Activated naive CD8-positive, alpha-beta T cell treated with anti-CD3 and anti-CD28 coated beads for 36 hours (primary cell): Measurements from ENCODE around the gene TMEM94. TPM values are rescaled to one million over a fixed set of nuclear protein-coding genes. Genes with fewer than 3 reads are reported as not detected.

ENCODE experiments used
- DNase-seq: peaks from one replicate; pipeline ENCODE4 v3.0.0; 2021
- H3K27ac Mint-ChIP-seq: one replicate; pipeline ENCODE4 v1.8.0; 2022; ENCODE audit warnings: mild to moderate bottlenecking, moderate library complexity, mixed read lengths
- H3K27me3 Mint-ChIP-seq: one replicate; pipeline ENCODE4 v1.8.0; 2022; ENCODE audit warnings: mild to moderate bottlenecking, mixed read lengths
- H3K36me3 Mint-ChIP-seq: one replicate; pipeline ENCODE4 v1.8.0; 2021; ENCODE audit warnings: mild to moderate bottlenecking, mixed read lengths
- H3K4me1 Mint-ChIP-seq: one replicate; pipeline ENCODE4 v1.8.0; 2021; ENCODE audit warnings: mixed read lengths
- H3K4me3 Mint-ChIP-seq: one replicate; pipeline ENCODE4 v1.8.0; 2022; ENCODE audit warnings: mild to moderate bottlenecking, moderate library complexity, mixed read lengths
- H3K9me3 Mint-ChIP-seq: one replicate; pipeline ENCODE4 v1.8.0; 2022; ENCODE audit warnings: mixed read lengths
- total RNA-seq, 2 experiments: library from RNA; stranded (reverse); gene quantifications; one replicate each; pipeline ENCODE4 v1.2.3, GENCODE V29; 2021

TMEM94 gene
- total RNA-seq, 2 experiments from 2014 or later, result 46.6 to 55.5 TPM

DNA sequence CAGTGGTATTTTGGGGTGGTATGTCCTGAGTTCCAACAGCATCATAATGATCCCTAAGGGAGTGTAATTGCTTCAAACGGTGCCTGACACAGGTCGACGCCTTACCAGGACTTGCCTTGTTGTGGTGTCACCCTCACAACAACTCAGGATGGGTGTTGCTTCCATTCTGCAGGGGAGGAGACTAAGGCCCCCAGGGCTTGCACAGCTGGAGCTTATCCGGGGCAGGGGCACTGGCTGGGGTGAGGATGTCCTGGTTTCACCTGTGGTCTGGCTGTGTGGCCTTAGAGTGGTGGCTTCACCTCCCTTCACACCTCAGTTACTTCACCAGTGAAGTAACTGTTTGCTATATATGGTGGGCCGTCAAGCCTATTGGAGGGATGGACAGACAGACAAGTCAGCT, 92.4 kb downstream of the TMEM94 start:
- Mint-ChIP-seq H3K27ac (no peak overlapping the region), H3K27me3 (no peaks in the 10 kb centered on the region), H3K4me3 (no peak overlapping the region), H3K36me3 (no peaks in the 10 kb centered on the region), H3K4me1 (no peaks in the 10 kb centered on the region), H3K9me3 (no peaks in the 10 kb centered on the region)
- no peak for DNase-seq

Other genes with a start within 250 kb of the TMEM94 start
- gene GGA3, start 195.0 kb upstream of the TMEM94 start, total RNA-seq, result 10 to 100 TPM; 63.7 to 72.0 TPM
- 10 to 100 TPM; 93.5 to 96.9 TPM for gene MRPS7, start 194.8 kb upstream of the TMEM94 start, total RNA-seq
- 10 to 100 TPM; 35.3 to 38.1 TPM for gene MIF4GD, start 185.4 kb upstream of the TMEM94 start, total RNA-seq
- 100 to 1,000 TPM; 103 to 107 TPM for gene SLC25A19, start 167.2 kb upstream of the TMEM94 start, total RNA-seq
- 100 to 1,000 TPM; 161 to 165 TPM for gene GRB2, start 51.0 kb upstream of the TMEM94 start, total RNA-seq
- 1 to 10 TPM; 4.3 to 4.5 TPM for gene CASKIN2, start 58.9 kb downstream of the TMEM94 start, total RNA-seq
- gene TSEN54, start 59.9 kb downstream of the TMEM94 start, total RNA-seq, result 10 to 100 TPM; 44.6 to 45.5 TPM
- gene LLGL2, start 69.1 kb downstream of the TMEM94 start, total RNA-seq, result 1 to 10 TPM; 4.8 to 5.0 TPM
- gene MYO15B, start 131.2 kb downstream of the TMEM94 start, total RNA-seq, result 10 to 100 TPM; 17.8 to 18.9 TPM
- under 1 TPM; 0.14 to 0.16 TPM for gene SMIM5, start 176.8 kb downstream of the TMEM94 start, total RNA-seq
- gene RECQL5, start 210.5 kb downstream of the TMEM94 start, total RNA-seq, result 10 to 100 TPM; 31.4 to 32.6 TPM
- gene SAP30BP, start 210.7 kb downstream of the TMEM94 start, total RNA-seq, result 100 to 1,000 TPM in 1 of 2 experiments, 10 to 100 TPM in 1; 93.4 to 101 TPM